ENCODE measurements around the gene VMA21.

DNA sequence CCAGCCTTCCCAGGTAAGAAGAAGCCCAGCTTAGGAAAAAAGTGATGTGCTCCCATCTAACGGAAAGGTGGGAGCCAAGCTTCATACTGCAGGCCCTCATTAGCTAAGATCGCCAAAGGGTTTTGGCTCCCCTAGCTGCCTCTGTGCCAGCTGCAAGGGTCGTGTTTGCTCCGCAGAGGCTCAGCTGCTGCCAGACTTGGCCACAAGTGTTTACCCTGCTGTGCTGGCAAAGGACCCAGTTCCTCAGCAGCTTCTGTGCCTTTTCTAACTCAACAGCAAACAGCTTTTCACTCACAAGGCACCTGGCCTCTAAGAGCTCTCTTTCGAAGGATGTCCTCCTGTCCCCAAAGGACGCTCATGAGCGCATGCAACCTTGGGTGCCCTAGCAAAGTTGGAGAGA, 12.2 kb upstream of the VMA21 start:
- TF ChIP-seq ETV6 (conservative IDR thresholded peaks at IDR 0.05 in 1 of 2, IDR thresholded peaks at IDR 0.05 in 1 of 2; ENCODE audit: borderline replicate concordance in 1 of 2, low read depth in 1 of 2) (no peak), SRF (IDR thresholded peaks at IDR 0.05; ENCODE audit: low read depth in 2 of 2, low read length in 2 of 2) (no peak), YBX1 (IDR thresholded peaks at IDR 0.05) (no peak), EP300 (IDR thresholded peaks at IDR 0.05; ENCODE audit: borderline replicate concordance in 1 of 2, control insufficient read depth in 1 of 2, low read depth in 2 of 2, low read length in 2 of 2) (no peak), POLR2A (IDR thresholded peaks at IDR 0.05; ENCODE audit: low read depth, low read length) (no peak)
- TF ChIP-seq, protein P1, sequence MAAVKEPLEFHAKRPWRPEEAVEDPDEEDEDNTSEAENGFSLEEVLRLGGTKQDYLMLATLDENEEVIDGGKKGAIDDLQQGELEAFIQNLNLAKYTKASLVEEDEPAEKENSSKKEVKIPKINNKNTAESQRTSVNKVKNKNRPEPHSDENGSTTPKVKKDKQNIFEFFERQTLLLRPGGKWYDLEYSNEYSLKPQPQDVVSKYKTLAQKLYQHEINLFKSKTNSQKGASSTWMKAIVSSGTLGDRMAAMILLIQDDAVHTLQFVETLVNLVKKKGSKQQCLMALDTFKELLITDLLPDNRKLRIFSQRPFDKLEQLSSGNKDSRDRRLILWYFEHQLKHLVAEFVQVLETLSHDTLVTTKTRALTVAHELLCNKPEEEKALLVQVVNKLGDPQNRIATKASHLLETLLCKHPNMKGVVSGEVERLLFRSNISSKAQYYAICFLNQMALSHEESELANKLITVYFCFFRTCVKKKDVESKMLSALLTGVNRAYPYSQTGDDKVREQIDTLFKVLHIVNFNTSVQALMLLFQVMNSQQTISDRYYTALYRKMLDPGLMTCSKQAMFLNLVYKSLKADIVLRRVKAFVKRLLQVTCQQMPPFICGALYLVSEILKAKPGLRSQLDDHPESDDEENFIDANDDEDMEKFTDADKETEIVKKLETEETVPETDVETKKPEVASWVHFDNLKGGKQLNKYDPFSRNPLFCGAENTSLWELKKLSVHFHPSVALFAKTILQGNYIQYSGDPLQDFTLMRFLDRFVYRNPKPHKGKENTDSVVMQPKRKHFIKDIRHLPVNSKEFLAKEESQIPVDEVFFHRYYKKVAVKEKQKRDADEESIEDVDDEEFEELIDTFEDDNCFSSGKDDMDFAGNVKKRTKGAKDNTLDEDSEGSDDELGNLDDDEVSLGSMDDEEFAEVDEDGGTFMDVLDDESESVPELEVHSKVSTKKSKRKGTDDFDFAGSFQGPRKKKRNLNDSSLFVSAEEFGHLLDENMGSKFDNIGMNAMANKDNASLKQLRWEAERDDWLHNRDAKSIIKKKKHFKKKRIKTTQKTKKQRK (IDR thresholded peaks at IDR 0.05; ENCODE audit: low read depth, low read length) = no peak
- TF ChIP-seq, protein P2, sequence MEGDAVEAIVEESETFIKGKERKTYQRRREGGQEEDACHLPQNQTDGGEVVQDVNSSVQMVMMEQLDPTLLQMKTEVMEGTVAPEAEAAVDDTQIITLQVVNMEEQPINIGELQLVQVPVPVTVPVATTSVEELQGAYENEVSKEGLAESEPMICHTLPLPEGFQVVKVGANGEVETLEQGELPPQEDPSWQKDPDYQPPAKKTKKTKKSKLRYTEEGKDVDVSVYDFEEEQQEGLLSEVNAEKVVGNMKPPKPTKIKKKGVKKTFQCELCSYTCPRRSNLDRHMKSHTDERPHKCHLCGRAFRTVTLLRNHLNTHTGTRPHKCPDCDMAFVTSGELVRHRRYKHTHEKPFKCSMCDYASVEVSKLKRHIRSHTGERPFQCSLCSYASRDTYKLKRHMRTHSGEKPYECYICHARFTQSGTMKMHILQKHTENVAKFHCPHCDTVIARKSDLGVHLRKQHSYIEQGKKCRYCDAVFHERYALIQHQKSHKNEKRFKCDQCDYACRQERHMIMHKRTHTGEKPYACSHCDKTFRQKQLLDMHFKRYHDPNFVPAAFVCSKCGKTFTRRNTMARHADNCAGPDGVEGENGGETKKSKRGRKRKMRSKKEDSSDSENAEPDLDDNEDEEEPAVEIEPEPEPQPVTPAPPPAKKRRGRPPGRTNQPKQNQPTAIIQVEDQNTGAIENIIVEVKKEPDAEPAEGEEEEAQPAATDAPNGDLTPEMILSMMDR (IDR thresholded peaks at IDR 0.05 in 2 of 3, conservative IDR thresholded peaks at IDR 0.05 in 1 of 3; ENCODE audit: control insufficient read depth in 2 of 3, extremely low read depth in 1 of 3, insufficient read depth in 1 of 3, low read depth in 3 of 3, low read length in 3 of 3) = no peak

Measured in GM12878 (cell line).